Activated CD4-positive, CD25-positive, alpha-beta regulatory T cell treated with anti-CD3 and anti-CD28 coated beads, Interleukin-2, amount 50 U/mL, for 72 hours (primary cell): ENCODE results near the gene PNPLA7.

Experiments used
- DNase-seq: peaks from one replicate; pipeline ENCODE4 v3.0.0; 2021

PNPLA7 gene

DNA sequence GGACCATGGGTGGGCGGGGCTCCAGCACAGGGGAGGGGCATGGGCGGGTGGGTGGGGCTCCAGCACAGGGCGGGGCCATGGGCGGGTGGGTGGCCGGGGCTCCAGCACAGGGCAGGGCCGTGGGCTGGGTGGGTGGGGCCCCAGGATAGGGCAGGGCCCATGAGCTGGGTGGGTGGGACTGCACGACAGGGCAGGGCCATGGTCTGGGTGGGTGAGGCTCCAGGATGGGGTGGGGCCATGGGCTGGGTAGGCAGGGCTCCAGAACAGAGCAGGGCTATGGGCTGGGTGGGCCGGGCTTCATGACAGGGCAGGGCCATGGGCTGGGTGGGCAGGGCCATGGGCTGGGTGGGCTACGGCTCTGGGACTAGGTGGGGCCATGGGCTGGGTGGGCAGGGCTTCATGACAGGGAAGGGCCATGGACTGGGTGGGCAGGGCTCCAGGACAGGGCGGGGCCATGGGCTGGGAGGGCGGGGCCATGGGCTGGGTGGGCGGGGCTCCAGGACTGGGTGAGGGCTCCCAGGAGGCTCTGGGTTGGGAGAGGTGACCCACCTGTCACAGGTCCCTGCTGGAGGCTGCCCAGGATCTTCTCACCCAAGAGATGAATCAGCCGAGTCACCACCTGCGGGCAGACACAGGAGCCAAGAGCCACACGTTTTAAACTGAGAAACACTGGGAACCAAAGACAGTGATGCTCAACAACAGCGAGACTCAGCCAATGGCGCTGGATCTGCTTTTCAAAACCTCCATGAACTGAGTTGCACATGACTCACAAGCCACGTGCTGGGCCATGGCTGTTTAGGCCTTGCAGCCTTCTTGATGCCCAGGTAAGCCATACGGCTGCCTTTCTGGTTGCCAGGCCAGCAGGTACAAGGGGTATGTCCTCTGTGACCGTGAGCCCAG is 57.5 kb downstream of the PNPLA7 start:
- DNase-seq, result no peak

GRCh38 chr9:137491735-137492432 is 58.3 kb downstream of the PNPLA7 start:
- DNase-seq, result no peak

DNA sequence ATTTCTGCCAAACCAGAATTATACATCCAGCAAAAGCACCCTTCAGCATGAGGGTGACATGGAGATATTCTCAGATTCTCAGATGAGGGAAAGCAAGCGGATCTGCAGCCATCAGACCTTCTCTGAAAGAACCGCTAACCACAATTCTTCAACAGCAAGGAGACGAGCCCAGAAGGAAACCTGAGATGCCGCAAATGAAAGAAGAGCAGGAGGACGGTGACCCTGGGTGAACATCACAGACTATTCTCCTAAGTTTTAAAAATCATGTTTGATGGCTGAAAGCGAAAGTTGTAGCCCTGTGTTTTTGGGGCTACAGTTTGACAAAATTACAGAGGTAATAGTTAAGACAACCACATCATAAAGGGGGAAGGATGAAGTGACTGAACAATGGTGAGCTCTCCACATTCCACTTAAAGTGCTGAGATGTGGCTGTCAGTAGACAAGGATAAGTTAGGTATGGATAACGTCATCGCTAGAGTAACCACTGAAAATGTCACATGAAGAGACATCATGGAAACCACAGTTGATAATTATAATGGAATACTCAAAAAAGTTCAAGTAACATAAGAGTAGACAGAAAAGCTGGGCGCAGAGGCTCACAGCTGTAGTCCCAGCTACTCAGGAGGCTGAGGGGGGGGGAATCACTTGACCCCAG is 59.5 kb downstream of the PNPLA7 start:
- DNase-seq, result no peak

DNA sequence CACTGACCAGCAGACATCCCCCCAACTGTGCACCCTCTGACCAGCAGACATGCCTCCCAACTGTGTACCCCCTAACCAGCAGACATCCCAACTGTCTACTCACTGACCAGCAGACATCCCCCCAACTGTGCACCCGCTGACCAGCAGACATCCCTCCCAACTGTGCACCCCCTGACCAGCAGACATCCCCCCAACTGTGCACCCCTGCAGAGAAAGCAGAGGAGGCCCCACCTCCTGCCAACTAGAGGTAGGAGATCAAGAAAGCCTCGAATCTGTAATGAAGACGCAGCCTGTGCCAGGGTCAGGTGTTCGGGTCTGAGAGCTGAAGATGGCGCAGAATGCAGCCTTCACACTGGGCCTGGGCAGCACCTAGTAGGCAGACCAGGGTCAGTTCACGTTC is 61.3 kb downstream of the PNPLA7 start:
- no peak for DNase-seq

DNA sequence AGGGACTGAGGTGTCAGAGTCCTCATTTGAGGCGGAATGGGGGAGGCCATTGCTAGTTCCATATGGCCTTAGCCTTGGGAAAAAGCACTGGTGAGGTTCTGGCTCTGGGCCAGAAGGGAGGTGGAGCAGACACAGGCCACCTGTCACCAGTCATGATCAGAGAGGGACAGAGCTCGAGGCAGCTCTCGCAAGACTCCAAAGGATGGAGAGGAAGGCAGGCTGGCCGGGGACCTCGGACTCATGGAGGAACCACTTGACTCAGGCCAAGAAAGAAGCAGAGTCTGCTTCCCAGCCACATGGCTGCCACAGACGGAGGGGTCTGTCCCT is 61.9 kb downstream of the PNPLA7 start:
- no peak for DNase-seq

- no peak for DNase-seq
These were observed 62.5 kb downstream of the PNPLA7 start for GRCh38 chr9:137487454-137488326.

DNA sequence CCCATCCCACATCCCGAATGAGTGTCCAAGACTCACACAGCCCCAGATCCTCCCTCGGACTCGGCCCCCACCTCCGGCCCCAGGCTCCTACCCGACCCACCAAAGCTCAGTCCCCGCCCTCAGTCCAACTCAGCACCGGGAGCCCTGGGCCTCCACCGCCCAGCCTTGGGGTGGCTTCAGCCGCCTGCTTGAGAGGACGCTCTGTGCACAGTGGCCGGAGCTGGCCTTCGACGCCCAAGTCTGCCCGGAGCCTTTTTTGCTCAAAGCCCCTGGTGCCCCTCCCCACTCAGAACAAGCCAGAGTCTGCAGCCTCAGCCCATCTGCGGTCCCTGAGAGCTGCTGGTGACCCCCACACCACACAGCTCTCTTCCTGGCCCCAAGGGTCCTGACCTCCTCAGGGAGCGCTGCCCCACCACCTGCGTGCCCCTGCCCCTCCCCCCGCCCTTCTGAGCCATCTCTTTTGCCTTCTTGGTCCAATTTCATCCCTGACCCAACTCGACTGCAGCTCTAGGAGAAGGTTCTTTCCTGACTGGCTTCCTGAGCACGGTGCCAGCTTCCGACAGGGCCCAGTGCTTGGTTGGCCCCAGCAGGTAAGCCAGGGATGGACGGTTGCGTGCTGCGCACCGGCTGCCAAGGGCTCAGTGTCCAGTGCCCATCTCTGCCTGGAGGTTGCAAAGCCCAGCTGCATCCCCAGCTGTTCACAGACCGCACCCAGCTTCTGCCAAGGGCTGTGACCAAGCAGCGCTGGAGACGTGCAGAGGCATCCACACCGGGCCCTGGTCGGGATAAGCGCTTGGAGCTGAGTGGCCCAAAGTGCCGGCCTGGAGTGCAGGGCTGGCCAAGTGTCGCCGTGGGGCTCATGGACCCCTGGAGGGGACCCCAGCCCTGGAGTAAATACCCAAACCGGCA is 63.4 kb downstream of the PNPLA7 start:
- DNase-seq, result no peak

DNA sequence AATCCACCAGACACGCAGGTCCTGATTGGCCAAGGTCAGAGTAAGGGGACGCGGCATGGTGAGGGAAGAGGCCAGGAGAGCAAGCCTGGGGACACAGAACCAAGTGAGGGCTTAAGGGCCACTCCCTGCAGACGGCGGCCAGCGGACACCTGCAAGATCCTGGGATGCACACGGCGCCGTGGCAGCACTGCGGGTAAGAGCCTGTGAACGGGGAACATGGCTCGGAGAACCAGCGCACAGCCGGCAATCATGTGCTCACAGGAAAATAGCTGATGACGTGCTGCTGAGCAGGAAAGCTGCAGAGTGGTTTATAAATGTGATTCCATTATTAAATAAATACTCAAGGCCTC is 64.1 kb downstream of the PNPLA7 start:
- DNase-seq, result no peak

DNA sequence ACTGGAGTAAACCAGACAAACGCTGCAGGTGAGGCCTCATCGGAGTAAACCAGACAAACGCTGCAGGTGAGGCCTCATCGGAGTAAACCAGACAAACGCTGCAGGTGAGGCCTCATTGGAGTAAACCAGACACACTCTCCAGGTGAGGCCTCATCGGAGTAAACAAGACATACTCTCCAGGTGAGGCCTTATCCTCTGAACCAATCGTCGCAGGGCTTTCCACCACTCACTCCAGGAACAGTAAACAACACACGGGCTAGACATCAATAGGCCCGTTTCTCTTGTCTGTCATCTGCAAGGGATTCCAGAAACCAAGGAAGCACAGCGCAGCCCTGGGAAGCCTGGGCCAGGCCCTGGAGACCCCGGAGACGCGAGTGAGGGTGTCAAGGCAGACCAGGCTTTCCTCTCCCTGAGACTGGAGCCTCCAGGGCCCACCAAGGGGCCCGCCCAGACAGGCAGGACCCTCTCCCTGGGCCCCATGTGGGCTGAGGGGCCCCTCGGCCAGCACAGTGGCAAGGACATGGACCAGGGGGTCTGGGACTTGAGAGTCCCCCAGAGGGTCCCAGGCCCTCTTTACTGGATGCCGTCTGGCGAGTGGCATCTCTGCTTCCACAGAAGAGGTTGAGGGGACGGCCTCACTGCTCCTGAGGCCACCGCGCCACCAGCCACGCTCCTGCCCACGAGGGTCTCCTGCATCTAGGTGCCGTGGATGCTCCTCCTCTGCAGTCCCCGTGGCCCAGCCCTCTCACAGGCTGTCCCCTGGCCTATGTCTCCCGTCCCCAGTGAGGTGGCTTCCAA is 64.7 kb downstream of the PNPLA7 start:
- no peak for DNase-seq

GRCh38 chr9:137484551-137485315 is 65.5 kb downstream of the PNPLA7 start:
- DNase-seq, result no peak

- DNase-seq, result no peak
These were observed 68.0 kb downstream of the PNPLA7 start for GRCh38 chr9:137482094-137482781.

GRCh38 chr9:137480686-137481683 is 69.2 kb downstream of the PNPLA7 start:
- no peak for DNase-seq

DNA sequence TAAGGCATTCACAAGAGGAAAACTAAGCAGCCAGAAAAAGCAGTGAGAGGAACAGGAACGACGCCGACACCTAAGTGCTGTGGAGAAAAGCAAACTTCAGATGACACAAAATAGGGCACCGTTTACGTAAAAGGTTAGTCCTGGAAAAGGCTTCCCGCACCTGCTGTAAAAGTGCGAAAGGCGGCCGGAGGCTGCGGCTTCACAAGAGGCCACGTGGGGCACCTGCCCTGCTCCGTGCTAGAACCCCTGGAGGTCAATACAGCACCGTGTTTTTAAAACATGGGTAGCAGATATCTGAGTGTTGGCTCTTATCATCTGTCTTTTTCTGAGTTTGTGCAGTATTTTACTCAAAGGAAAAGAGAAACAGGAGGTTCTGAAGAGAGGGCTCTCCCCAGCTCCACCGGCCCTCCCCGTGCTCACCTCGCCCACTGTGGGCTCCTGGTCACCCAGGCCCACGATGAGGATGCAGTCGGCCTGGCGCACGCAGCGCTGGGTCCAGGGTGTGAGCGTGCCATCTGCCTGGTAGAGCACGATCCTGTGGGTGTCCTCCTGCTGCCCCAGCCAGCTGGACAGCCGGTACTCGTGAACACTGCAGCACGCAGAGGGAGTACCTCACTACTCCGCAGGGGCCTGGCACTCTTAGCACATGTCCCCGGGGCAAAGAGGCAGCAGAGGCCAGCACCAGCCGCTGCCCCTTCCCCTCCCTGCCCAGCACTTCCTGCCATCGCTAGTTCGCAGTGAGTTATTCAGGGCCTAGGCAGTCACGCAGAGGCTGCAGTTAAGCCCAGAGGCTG is 70.1 kb downstream of the PNPLA7 start:
- DNase-seq, result no peak

- no peak for DNase-seq
These were observed 71.0 kb downstream of the PNPLA7 start for GRCh38 chr9:137478962-137479861.

- DNase-seq, result no peak
These were observed 71.6 kb downstream of the PNPLA7 start for GRCh38 chr9:137478613-137478961.
